ENCODE measurements around the gene IYD.

GRCh38 chr6:150347845-150348244 is 21.0 kb upstream of the IYD start:
- no peak for TF ChIP-seq CTCF (IDR thresholded peaks at IDR 0.05 in 8 of 11, conservative IDR thresholded peaks at IDR 0.05 in 3 of 11)
- TF ChIP-seq POLR2AphosphoS5 (IDR thresholded peaks at IDR 0.05) = no peak
